Measurements from ENCODE around the gene USP47.

GRCh38 chr11:11973361-11973800 lies 131.6 kb downstream of the USP47 start:
- no peak for TF ChIP-seq EZH2phosphoT487 (IDR thresholded peaks at IDR 0.05; ENCODE audit: borderline replicate concordance, low read length)
- TF ChIP-seq CTCF (IDR thresholded peaks at IDR 0.05; ENCODE audit: low read depth, low read length, poor library complexity, severe bottlenecking) = no peak

Data from DOHH2 (cell line).